ENCODE results near the gene DHX16. TPM values are rescaled to one million over a fixed set of nuclear protein-coding genes. Genes with fewer than 3 reads are reported as not detected.
A peak's percentile ranks its signal among the peaks of the same experiment; 100 is the strongest.

Gene DHX16
- total and polyA plus RNA-seq, 9 of the 15 experiments (the other 6 are each of a cell fraction or from before 2014, with no cell fraction given): 14.6 to 66.1 (median 47.5) TPM

DNA sequence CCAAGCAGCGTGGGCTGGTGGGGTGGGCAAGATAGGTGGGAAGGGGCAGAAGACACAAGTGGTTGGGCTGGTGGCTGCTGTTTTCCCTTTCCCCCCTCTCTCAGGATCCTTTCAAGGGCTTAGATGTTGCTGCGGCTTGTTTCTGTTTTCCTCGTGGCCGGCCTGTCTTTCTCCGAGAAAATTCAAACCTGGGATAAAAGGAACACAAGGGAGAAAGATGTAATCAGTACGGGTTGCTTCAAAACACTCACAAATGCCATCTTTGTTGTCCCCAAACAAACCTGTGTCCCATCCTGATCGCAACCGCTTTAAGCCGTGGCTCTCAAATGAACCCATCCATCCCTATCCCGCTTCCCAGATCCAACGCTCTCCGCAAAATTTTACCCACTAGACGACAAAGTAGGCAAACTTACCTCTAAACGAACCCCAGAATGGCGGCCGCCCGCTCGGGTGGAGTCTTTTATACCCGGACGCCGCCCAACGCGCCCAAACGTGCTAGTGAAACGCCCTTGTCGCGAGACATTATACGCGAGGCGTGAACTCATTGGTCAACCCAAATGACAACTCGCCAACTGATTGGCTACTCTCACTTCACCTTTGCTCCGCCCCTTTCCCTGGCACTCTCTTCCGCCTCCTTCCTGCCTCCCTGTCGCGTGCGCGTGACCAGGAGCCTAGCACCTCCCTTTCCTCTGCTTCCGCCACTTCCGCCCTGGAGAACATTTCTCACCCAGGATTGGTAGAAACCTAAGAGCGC lies 55.8 kb downstream of the DHX16 start, which contains the start of gene PPP1R10 (continued):
- TF ChIP-seq, protein P1, sequence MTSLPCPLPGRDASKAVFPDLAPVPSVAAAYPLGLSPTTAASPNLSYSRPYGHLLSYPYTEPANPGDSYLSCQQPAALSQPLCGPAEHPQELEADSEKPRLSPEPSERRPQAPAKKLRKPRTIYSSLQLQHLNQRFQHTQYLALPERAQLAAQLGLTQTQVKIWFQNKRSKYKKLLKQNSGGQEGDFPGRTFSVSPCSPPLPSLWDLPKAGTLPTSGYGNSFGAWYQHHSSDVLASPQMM (CRISPR knock-in tag; IDR thresholded peaks at IDR 0.05): peak; percentile 79; the same call in 1 of the 2 replicates
- TF ChIP-seq, protein P2, sequence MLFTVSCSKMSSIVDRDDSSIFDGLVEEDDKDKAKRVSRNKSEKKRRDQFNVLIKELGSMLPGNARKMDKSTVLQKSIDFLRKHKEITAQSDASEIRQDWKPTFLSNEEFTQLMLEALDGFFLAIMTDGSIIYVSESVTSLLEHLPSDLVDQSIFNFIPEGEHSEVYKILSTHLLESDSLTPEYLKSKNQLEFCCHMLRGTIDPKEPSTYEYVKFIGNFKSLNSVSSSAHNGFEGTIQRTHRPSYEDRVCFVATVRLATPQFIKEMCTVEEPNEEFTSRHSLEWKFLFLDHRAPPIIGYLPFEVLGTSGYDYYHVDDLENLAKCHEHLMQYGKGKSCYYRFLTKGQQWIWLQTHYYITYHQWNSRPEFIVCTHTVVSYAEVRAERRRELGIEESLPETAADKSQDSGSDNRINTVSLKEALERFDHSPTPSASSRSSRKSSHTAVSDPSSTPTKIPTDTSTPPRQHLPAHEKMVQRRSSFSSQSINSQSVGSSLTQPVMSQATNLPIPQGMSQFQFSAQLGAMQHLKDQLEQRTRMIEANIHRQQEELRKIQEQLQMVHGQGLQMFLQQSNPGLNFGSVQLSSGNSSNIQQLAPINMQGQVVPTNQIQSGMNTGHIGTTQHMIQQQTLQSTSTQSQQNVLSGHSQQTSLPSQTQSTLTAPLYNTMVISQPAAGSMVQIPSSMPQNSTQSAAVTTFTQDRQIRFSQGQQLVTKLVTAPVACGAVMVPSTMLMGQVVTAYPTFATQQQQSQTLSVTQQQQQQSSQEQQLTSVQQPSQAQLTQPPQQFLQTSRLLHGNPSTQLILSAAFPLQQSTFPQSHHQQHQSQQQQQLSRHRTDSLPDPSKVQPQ (CRISPR knock-in tag; IDR thresholded peaks at IDR 0.05; ENCODE audit: borderline replicate concordance): no peak; the same call in 1 of the 2 replicates
- TF ChIP-seq BACH1 (tag; IDR thresholded peaks at IDR 0.05) (no peak), ATF4 (CRISPR knock-in tag; IDR thresholded peaks at IDR 0.05) (peak; percentile 87), GABPB1 (CRISPR knock-in tag; IDR thresholded peaks at IDR 0.05) (peak; percentile 92), JUNB (CRISPR knock-in tag; conservative IDR thresholded peaks at IDR 0.05) (no peak; the same call in 1 of the 2 replicates), ZNF586 (CRISPR knock-in tag; conservative IDR thresholded peaks at IDR 0.05) (peak; percentile 86; the same call in 1 of the 2 replicates), ESRRA (IDR thresholded peaks at IDR 0.05; ENCODE audit: borderline replicate concordance, low read depth) (no peak; the same call in 1 of the 2 replicates), ZNF165 (CRISPR knock-in tag; IDR thresholded peaks at IDR 0.05; ENCODE audit: borderline replicate concordance) (no peak), NCOR1 (IDR thresholded peaks at IDR 0.05) (peak; percentile 84), ZNF512 (tag; IDR thresholded peaks at IDR 0.05) (no peak), SUPT5H (IDR thresholded peaks at IDR 0.05) (peak; percentile 100), ZNF3 (CRISPR knock-in tag; IDR thresholded peaks at IDR 0.05) (peak; percentile 85), TEAD2 (tag; IDR thresholded peaks at IDR 0.05) (no peak), RB1 (IDR thresholded peaks at IDR 0.05; ENCODE audit: low read depth) (peak; percentile 93)

All from K562 (cell line).